ENCODE results near the gene MEGF6. TPM values are rescaled to one million over a fixed set of nuclear protein-coding genes. Genes with fewer than 3 reads are reported as not detected.
A peak's percentile ranks its signal among the peaks of the same experiment; 100 is the strongest.

MEGF6 gene
- total RNA-seq, 1 donor from 2014 or later: 209 TPM

GRCh38 chr1:3494321-3495308 is 116.7 kb downstream of the MEGF6 start:
- no peaks in the 10 kb centered on the region for H3K27me3 Mint-ChIP-seq (ENCODE audit: low read depth)
- peaks cover 5% of the 10 kb centered on the region for H3K4me1 Mint-ChIP-seq
- H3K36me3 Mint-ChIP-seq: peaks cover 4% of the 10 kb centered on the region
- H3K9me3 Mint-ChIP-seq: no peaks in the 10 kb centered on the region
- H3K27ac Mint-ChIP-seq: no peak overlapping the region
- no peak for DNase-seq (ENCODE audit: low spot score in 2 of 2, unreplicated experiment in 2 of 2)
- no peak for TF ChIP-seq CTCF (IDR thresholded peaks at IDR 0.05; ENCODE audit: unreplicated experiment)
- H3K4me3 Mint-ChIP-seq: no peak overlapping the region

- H3K4me3 Mint-ChIP-seq: no peak overlapping the region
- no peak for TF ChIP-seq CTCF (IDR thresholded peaks at IDR 0.05; ENCODE audit: unreplicated experiment)
- DNase-seq (ENCODE audit: low spot score in 2 of 2, unreplicated experiment in 2 of 2): no peak
- H3K36me3 Mint-ChIP-seq: peaks cover 19% of the 10 kb centered on the region
- H3K27ac Mint-ChIP-seq: no peak overlapping the region
- H3K9me3 Mint-ChIP-seq: peaks cover 15% of the 10 kb centered on the region
- H3K27me3 Mint-ChIP-seq (ENCODE audit: low read depth): no peaks in the 10 kb centered on the region
- peaks cover 5% of the 10 kb centered on the region for H3K4me1 Mint-ChIP-seq
Measured at GRCh38 chr1:3492545-3493246, 118.6 kb downstream of the MEGF6 start.

GRCh38 chr1:3491291-3492246 is 119.7 kb downstream of the MEGF6 start:
- DNase-seq (ENCODE audit: low spot score in 2 of 2, unreplicated experiment in 2 of 2): peak; percentile 79 to 92
- H3K36me3 Mint-ChIP-seq: peaks cover 22% of the 10 kb centered on the region
- H3K27me3 Mint-ChIP-seq (ENCODE audit: low read depth): no peaks in the 10 kb centered on the region
- peak overlapping the region; percentile 50 for H3K4me3 Mint-ChIP-seq
- peaks cover 19% of the 10 kb centered on the region for H3K9me3 Mint-ChIP-seq
- no peak overlapping the region for H3K27ac Mint-ChIP-seq
- peak; percentile 100 for TF ChIP-seq CTCF (IDR thresholded peaks at IDR 0.05; ENCODE audit: unreplicated experiment)
- H3K4me1 Mint-ChIP-seq: peaks cover 5% of the 10 kb centered on the region

- H3K36me3 Mint-ChIP-seq: peaks cover 30% of the 10 kb centered on the region
- H3K4me3 Mint-ChIP-seq: no peak overlapping the region
- H3K4me1 Mint-ChIP-seq: peaks cover 5% of the 10 kb centered on the region
- TF ChIP-seq CTCF (IDR thresholded peaks at IDR 0.05; ENCODE audit: unreplicated experiment): no peak
- H3K9me3 Mint-ChIP-seq: peaks cover 25% of the 10 kb centered on the region
- no peaks in the 10 kb centered on the region for H3K27me3 Mint-ChIP-seq (ENCODE audit: low read depth)
- no peak for DNase-seq (ENCODE audit: low spot score in 2 of 2, unreplicated experiment in 2 of 2)
- H3K27ac Mint-ChIP-seq: no peak overlapping the region
Measured at GRCh38 chr1:3490046-3490745, 121.1 kb downstream of the MEGF6 start.
